GM18907 (cell line): ENCODE measurements around the gene TBCD.

Experiments used
- ATAC-seq: cut with Tn5 transposase; IDR thresholded peaks from one replicate; pipeline ENCODE4 v1.9.1; 2021; ENCODE audit warnings: mild to moderate bottlenecking, moderate library complexity; ENCODE audit not compliant: unreplicated experiment

The TBCD gene

DNA sequence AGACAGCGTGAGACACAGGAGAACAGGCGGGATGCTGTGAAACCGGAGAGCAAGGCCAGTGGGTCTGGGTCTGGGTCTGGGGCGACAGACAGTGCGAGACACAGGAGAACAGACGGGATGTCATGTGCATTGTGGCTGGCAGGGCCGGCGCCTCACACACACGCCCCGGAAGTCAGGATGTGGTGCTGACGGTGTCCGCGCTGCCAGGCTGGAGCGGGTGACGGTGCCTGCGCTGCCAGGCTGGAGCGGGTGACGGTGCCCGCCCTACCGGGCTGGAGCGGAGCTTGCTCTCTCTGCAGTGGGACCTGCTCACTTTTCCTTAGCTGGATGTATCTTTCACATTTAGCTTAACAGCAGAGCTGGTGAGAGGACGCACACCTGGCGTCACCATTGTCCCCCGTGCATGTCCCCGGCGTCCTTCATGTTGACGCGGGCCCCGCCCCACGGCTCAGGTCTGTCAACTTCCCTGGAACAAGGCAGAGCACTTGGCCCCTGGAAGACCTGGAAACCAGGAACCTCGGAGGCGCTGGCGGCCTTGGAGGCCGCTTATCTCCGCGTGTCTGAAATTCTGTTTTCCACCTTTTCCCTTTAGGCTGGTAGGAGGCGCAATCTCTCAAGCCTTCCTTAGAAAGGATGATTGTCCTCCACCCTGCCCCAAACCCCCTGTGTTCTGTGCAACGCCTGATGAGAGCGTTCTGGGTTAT is 131.0 kb downstream of the TBCD start:
- no peak for ATAC-seq

GRCh38 chr17:82883419-82884031 is 131.7 kb downstream of the TBCD start:
- ATAC-seq: no peak

DNA sequence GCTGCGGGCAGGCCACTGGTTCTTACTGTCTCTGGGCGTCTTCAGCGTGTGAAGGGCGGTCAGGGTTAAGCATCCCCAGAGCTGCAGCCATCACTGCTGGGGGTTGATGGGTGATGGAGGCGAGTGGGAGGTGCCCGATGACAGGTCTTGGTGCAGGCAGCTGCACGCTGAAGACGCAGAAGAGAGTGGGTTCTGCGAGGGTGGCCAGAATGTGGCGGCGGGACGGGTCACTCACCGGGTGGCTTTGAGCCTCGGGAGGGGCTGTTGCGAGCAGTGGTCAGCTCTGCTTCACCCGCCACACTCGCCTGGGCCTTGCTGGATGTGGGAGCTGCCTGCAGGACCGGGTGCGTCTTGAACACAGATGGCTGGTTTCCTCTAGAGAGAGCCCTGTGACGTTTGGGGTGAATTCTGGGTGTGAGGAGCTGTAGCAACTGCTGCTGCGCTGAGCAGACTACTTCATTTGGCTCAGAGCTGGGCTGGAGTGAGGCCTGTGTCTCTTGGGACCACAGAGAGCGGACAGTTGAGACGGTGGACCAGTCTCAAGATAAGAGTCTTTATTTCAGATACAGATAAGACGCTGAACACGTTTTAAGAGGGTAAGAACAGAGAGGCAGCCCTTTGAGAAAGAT is 132.6 kb downstream of the TBCD start:
- ATAC-seq: no peak

- ATAC-seq: no peak
Measured at GRCh38 chr17:82884970-82885353, 133.1 kb downstream of the TBCD start.

DNA sequence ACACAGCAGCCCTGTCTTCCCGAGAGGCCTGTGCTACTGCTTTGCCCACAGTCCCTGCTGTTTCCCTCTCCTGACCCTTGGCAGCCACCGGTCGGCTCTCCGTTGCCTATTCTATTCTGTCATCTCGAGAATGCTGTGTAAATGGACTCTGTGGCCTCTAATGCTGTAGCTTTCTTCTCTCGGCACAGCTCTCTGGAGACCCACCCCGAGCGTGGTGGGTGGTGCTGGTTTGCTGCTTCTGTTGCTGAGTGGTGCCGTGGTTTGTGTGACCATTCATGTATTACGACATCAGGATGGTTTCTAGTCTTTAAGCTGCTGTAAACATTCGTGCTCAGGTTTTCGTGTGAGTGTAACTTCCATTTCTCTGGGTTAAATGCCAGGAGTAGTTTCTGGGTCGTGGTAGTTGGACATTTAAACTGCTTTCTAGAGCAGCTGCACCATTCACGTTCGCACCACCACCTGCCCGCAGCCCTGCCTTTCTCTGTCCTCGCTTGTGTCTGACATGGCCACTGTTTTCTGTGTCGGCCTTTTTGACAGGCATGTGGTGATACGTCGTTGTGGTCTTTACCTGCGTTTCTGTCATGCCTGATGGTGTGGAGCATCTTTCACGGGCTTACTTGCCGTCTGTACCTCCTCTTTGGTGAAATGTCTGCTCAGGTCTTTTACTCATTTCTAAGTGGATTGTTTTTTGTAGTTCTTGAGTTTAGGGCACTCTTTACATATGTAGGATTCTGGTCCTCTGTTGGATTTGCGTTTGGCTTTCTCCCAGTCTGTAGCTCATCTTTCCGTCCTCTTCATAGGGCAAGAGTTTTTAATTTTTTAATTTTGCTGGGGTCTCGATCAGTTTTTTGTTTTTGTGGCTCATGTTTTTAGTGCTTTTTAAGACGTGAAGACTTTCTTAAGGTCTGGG is 135.6 kb downstream of the TBCD start:
- no peak for ATAC-seq

- no peak for ATAC-seq
Measured at GRCh38 chr17:82888583-82889495, 137.0 kb downstream of the TBCD start.

- ATAC-seq: no peak
Measured at GRCh38 chr17:82889496-82890338, 137.9 kb downstream of the TBCD start.

DNA sequence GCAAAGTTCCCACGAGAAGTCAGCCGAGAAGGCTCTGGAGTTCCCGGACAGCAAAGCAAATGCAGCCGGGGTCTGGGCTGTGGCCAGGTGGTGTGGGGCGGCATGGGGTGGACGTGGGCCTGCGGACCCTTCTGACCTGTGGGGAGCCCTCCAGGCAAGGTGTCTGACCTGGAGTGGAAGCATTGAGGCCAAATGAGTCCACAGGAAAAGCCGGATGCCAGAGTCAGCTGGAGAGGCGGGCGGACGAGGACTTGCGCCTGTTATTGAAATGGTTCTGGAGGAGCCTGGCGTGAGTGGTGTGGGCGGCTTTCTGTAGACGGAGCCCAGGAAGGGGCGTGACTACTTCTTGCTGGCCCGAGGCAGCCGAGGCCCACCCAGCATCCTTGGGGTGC is 138.5 kb downstream of the TBCD start:
- ATAC-seq: no peak

GRCh38 chr17:82890926-82891678 is 139.2 kb downstream of the TBCD start:
- ATAC-seq: no peak

DNA sequence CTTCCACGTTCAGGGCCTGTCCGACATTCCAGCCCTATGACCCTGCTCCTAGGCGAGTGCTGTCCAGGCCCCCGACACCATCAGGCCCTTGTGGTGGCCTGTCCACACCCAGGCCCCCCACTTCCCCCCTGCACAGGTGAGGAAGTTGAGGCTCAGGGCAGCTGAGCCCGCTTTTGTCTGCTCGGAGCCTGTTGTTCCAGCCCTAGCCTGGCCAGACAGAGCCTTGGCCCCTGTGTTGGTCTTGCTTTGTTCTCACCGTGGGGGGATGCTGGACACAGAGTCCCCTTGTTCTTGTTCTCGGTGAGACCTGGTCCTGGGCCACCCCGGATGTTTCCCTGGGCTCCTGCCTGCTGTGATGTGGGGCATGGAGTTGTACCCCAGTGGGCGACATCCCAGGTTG is 140.0 kb downstream of the TBCD start:
- ATAC-seq: no peak

GRCh38 chr17:82892899-82893565 is 141.2 kb downstream of the TBCD start:
- no peak for ATAC-seq

GRCh38 chr17:82893779-82894178 is 141.9 kb downstream of the TBCD start:
- no peak for ATAC-seq

DNA sequence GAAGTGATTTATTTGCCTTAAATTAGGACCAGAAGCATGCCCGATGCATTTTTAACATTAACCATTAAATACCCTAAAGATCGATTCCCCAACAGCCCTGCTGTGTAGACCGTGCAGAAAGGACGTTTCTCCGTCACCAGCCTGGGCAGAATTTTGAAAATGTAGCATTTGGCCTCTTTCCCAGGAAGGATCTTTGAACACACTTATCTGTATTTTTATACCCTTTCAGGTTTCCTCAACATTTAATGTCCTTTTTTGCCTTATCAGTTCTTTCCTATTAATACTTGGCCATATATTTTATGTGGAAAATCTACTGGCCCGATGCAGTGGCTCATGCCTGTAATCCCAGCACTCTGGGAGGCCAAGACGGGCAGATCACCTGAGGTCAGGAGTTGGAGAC is 142.5 kb downstream of the TBCD start:
- ATAC-seq: no peak

GRCh38 chr17:82895087-82895486 is 143.2 kb downstream of the TBCD start:
- no peak for ATAC-seq

DNA sequence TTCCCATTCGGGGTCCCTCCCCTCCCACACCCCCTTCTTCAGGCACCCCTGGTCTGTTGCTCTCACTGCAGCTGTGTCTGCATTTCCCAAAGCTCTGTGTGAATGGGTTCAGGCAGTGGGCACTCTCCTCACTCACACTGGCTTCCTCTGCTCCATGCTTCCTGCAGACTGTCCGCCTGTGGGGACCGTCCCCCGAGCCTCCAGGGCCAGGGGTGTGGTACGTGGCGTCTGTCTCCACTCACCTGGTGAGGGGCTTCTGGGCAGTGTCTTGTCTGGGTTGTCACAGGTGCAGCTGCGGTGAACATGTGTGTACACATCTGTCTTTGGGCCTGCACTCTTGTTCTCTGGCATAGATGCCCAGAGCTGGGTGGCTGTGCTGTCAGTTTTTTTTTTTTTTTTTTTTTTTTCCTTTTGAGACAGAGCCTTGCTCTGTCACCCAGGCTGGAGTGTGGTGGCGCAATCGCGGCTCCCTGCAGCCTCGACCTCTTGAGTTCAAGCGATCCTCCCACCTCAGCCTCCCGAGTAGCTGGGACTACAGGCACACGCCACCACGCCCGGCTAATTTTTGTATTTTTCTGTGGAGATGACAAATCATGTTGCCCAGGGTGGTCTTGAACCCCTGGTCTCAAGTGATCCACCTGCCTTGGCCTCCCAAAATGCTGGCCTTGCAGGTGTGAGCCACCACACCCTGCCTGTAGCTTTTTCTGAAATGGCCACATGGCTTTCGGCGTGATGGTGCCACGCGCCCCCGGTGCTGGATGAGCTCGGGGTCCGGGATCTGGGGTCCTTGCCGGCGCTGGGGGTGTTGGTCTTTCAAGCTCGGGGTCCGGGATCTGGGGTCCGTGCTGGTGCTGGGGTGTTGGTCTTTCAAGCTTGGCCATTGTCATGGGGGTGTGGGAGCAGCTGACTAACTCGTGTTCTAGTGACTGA is 144.5 kb downstream of the TBCD start:
- ATAC-seq: no peak

DNA sequence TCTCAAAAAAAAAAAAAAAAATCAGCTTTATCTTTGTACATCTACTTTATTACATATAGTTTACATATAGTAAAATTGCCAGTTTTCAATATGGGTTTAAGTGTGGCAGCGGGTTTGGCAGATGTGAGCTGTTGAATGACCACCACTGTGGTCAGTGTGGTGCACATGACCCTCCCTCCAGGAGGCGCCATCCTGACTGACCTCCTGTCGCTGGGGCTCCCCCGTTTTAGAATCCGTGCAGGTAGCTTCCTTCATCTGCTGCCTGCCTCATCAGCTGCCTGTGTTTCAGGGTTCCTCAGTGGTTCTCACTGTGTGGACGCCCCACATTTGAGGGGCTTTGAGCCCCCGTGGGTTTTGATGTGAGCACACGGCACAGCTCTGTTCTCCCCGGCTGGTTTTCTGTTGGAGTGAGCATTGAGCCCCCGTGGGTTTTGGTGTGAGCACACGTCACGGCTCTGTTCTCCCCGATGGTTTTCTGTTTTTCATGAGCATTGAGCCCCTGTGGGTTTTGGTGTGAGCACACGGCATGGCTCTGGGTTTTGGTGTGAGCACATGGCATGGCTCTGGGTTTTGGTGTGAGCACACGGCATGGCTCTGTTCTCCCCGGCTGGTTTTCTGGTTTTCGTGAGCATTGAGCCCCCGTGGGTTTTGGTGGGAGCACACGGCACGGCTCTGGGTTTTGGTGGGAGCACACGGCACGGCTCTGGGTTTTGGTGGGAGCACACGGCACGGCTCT is 145.8 kb downstream of the TBCD start:
- ATAC-seq: no peak
